ENCODE measurements around the gene PTPN22.

DNA sequence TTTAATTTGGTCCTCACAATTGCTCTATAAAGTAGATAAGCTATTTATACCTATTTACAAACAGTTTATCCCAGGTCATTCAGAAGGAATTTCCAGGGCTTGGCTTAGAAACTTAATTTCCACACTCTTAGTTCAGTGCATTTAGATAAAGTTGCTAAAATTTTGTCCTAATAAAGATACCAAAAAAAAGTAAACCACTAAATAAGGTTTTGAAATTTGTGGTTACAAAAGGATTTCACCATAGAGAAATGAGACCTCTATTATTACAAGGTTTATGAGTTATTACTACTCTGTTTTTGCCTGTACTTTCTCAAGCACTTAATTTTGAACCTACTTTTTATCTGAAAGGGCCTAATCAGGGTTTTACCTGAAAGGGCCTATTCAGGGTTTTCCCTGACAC is 22.4 kb downstream of the PTPN22 start:
- TF ChIP-seq, protein P1, sequence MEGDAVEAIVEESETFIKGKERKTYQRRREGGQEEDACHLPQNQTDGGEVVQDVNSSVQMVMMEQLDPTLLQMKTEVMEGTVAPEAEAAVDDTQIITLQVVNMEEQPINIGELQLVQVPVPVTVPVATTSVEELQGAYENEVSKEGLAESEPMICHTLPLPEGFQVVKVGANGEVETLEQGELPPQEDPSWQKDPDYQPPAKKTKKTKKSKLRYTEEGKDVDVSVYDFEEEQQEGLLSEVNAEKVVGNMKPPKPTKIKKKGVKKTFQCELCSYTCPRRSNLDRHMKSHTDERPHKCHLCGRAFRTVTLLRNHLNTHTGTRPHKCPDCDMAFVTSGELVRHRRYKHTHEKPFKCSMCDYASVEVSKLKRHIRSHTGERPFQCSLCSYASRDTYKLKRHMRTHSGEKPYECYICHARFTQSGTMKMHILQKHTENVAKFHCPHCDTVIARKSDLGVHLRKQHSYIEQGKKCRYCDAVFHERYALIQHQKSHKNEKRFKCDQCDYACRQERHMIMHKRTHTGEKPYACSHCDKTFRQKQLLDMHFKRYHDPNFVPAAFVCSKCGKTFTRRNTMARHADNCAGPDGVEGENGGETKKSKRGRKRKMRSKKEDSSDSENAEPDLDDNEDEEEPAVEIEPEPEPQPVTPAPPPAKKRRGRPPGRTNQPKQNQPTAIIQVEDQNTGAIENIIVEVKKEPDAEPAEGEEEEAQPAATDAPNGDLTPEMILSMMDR (IDR thresholded peaks at IDR 0.05; ENCODE audit: low read depth, low read length) = no peak
- TF ChIP-seq EZH2phosphoT487 (IDR thresholded peaks at IDR 0.05; ENCODE audit: low read depth) = no peak
